ENCODE measurements around the gene SHC3. TPM values are rescaled to one million over a fixed set of nuclear protein-coding genes. Genes with fewer than 3 reads are reported as not detected.

Gene SHC3
- total RNA-seq, 1 donor: 11.7 TPM

- DNase-seq (ENCODE audit: low read depth): no peak
- H3K4me3 ChIP-seq (ENCODE audit: low read depth, low read length): no peak overlapping the region
- TF ChIP-seq CTCF (IDR thresholded peaks at IDR 0.05; ENCODE audit: insufficient read depth, low read depth, low read length): no peak
Observed at GRCh38 chr9:89011683-89012082, 166.9 kb downstream of the SHC3 start.

GRCh38 chr9:89010526-89011111 is 168.0 kb downstream of the SHC3 start:
- DNase-seq (ENCODE audit: low read depth): no peak
- no peak for TF ChIP-seq CTCF (IDR thresholded peaks at IDR 0.05; ENCODE audit: insufficient read depth, low read depth, low read length)

GRCh38 chr9:89010056-89010455 is 168.6 kb downstream of the SHC3 start:
- DNase-seq (ENCODE audit: low read depth): no peak
- TF ChIP-seq CTCF (IDR thresholded peaks at IDR 0.05; ENCODE audit: insufficient read depth, low read depth, low read length): no peak
- H3K4me3 ChIP-seq (ENCODE audit: low read depth, low read length): no peak overlapping the region

More at GRCh38 chr9:89010526-89011111, 168.0 kb downstream of the SHC3 start:
- H3K4me3 ChIP-seq (ENCODE audit: low read depth, low read length): no peak overlapping the region

- H3K4me3 ChIP-seq (ENCODE audit: low read depth, low read length): no peak overlapping the region
- DNase-seq (ENCODE audit: low read depth): no peak
- no peak for TF ChIP-seq CTCF (IDR thresholded peaks at IDR 0.05; ENCODE audit: insufficient read depth, low read depth, low read length)
Observed at GRCh38 chr9:89009546-89009840, 169.1 kb downstream of the SHC3 start.

GRCh38 chr9:89008744-89009545 is 169.7 kb downstream of the SHC3 start:
- no peak overlapping the region for H3K4me3 ChIP-seq (ENCODE audit: low read depth, low read length)
- peak; percentile 48 for TF ChIP-seq CTCF (IDR thresholded peaks at IDR 0.05; ENCODE audit: insufficient read depth, low read depth, low read length)
- peak; percentile 26 for DNase-seq (ENCODE audit: low read depth)

- DNase-seq (ENCODE audit: low read depth): no peak
- TF ChIP-seq CTCF (IDR thresholded peaks at IDR 0.05; ENCODE audit: insufficient read depth, low read depth, low read length): no peak
- no peak overlapping the region for H3K4me3 ChIP-seq (ENCODE audit: low read depth, low read length)
Observed at GRCh38 chr9:89008055-89008743, 170.4 kb downstream of the SHC3 start.
